Muscle of leg (tissue), 11 donors: ENCODE data around the gene FEN1. TPM values are rescaled to one million over a fixed set of nuclear protein-coding genes. Genes with fewer than 3 reads are reported as not detected.

Experiments
- DNase-seq: peaks from one replicate; pipeline ENCODE4 v3.0.0; 2013
- H3K27ac ChIP-seq: one replicate; pipeline ENCODE4 v1.5.1; 2013; ENCODE audit warnings: mild to moderate bottlenecking, low read length, control low read depth
- H3K27me3 ChIP-seq: one replicate; pipeline ENCODE4 v1.6.1; 2013; ENCODE audit warnings: low read length; ENCODE audit not compliant: control insufficient read depth, insufficient read depth
- H3K36me3 ChIP-seq: one replicate; pipeline ENCODE4 v1.6.1; 2013; ENCODE audit warnings: low read length; ENCODE audit not compliant: control insufficient read depth, insufficient read depth
- H3K4me1 ChIP-seq: one replicate; pipeline ENCODE4 v1.6.1; 2013; ENCODE audit warnings: low read length; ENCODE audit not compliant: control insufficient read depth, insufficient read depth
- H3K4me3 ChIP-seq: one replicate; pipeline ENCODE4 v1.5.1; 2013; ENCODE audit warnings: low read length, control low read depth
- H3K9me3 ChIP-seq: replicated peaks from 2 replicates; pipeline ENCODE4 v1.6.1; 2013; ENCODE audit warnings: low read depth, low read length; ENCODE audit not compliant: control insufficient read depth
- WGBS: methylation state at CpG from one replicate; pipeline ENCODE4 v1.1.5; 2013; ENCODE audit warnings: missing lambda C conversion rate; ENCODE audit not compliant: insufficient coverage; 5-methylcytosine and 5-hydroxymethylcytosine counted together
- polyA plus RNA-seq, 8 donors: library from polyadenylated mRNA; unstranded; fragments of 120-200 nt; gene quantifications; one replicate each; pipeline versions ENCODE4 v1.2.1 to v1.2.3, GENCODE V29; 2013; ENCODE audit warnings: inconsistent platforms in 1 of 8, low replicate concordance in 1 of 8; ENCODE audit not compliant: insufficient read length in 8 of 8, insufficient read depth in 1 of 8
- total RNA-seq: library from RNA; stranded (reverse); fragments of 120-200 nt; gene quantifications from one replicate; pipeline ENCODE4 v1.2.4, GENCODE V29; 2013

FEN1 gene
- total and polyA plus RNA-seq, 9 donors, result 14.7 to 21.3 (median 18.5) TPM

DNA sequence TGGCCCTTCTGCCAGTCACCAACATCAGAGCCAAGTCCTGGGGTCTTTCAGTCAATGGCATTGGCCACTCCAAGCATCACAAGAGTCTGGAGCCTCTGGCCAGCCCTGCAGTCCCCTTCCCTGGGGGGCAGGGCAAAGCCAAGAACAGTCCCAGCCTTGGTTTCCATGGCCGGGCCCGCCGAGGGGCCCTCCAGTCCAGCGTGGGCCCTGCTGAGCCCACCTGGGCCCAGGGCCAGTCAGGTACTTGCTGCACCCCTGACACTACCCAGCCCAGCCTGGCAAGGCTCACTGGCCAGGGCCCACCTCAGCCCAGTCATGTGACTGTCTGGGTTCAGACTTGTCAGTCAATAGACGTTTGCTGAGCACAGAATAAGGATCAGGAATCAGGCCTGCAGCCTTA is 11.1 kb upstream of the FEN1 start:
- Histone ChIP-seq H3K27me3 (peaks cover 7% of the 10 kb centered on the region), H3K4me1 (peaks cover 22% of the 10 kb centered on the region), H3K4me3 (no peak overlapping the region), H3K27ac (no peak overlapping the region), H3K36me3 (peaks cover 31% of the 10 kb centered on the region), H3K9me3 (no peaks in the 10 kb centered on the region)
- DNase-seq, result no peak
- 80% methylated on average over 5 of the region's 5 CpGs for WGBS

DNA sequence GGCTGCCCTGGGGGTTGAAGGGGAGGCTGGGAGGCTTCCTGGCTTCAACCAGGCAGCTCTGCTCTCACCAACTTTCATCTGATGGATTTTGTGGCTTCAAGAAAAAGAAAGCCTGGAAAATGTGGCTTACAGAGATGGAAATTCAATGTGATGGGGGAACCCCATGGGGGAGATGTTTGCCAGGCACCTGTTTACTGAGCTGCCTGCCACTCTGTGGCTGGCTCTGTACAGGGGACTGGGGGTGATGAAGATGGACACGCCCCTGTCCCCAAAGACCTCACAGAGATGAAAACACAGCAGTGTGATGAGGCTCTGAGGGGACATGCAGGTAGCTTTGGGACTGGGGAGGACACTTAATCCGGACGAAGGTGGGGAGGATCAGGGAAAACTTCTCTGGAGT is 10.4 kb upstream of the FEN1 start:
- H3K36me3 ChIP-seq, result peaks cover 38% of the 10 kb centered on the region
- no peak overlapping the region for H3K27ac ChIP-seq
- H3K9me3 ChIP-seq, result no peaks in the 10 kb centered on the region
- peaks cover 7% of the 10 kb centered on the region for H3K27me3 ChIP-seq
- H3K4me3 ChIP-seq, result no peak overlapping the region
- 77% methylated on average over 3 of the region's 3 CpGs for WGBS
- DNase-seq, result no peak
- H3K4me1 ChIP-seq, result peaks cover 19% of the 10 kb centered on the region

DNA sequence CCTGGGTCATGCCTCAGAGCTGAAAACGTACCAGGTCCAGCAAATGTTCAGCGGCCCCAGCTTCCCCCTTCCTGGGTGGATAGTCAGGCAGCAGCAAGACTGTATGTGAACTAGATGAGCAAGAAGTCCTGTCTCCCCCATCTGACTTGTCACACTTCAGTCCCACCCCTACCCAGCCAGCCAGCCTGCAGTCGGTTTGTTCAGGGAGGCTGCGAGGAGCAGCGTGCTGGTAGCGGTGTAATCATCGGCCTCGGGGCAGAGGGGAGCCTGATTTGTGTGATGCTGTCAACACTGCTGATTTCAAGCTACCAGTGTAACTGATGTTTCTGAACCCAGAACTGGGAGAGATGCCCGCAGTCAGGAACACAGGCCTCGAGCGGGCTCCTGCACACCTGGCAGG is 9.9 kb upstream of the FEN1 start:
- DNase-seq, result no peak
- Histone ChIP-seq H3K9me3 (no peaks in the 10 kb centered on the region), H3K36me3 (peaks cover 44% of the 10 kb centered on the region), H3K27ac (no peak overlapping the region), H3K27me3 (peaks cover 2% of the 10 kb centered on the region), H3K4me1 (peaks cover 14% of the 10 kb centered on the region), H3K4me3 (no peak overlapping the region)
- 81% methylated on average over 9 of the region's 11 CpGs for WGBS

GRCh38 chr11:61783717-61784505 is 8.8 kb upstream of the FEN1 start:
- peaks cover 54% of the 10 kb centered on the region for H3K36me3 ChIP-seq
- no peaks in the 10 kb centered on the region for H3K9me3 ChIP-seq
- H3K4me3 ChIP-seq, result no peak overlapping the region
- peaks cover 14% of the 10 kb centered on the region for H3K4me1 ChIP-seq
- DNase-seq, result no peak
- WGBS, result 49% methylated on average over 7 of the region's 13 CpGs
- no peaks in the 10 kb centered on the region for H3K27me3 ChIP-seq
- H3K27ac ChIP-seq, result no peak overlapping the region

- H3K36me3 ChIP-seq, result peaks cover 59% of the 10 kb centered on the region
- 78% methylated on average over 6 of the region's 7 CpGs for WGBS
- DNase-seq, result no peak
These were observed 8.3 kb upstream of the FEN1 start for GRCh38 chr11:61784506-61784805.

GRCh38 chr11:61785837-61786402 is 6.8 kb upstream of the FEN1 start:
- no peak for DNase-seq
- Histone ChIP-seq H3K36me3 (peaks cover 69% of the 10 kb centered on the region), H3K4me1 (peaks cover 14% of the 10 kb centered on the region), H3K27ac (no peak overlapping the region), H3K27me3 (no peaks in the 10 kb centered on the region), H3K9me3 (no peaks in the 10 kb centered on the region), H3K4me3 (no peak overlapping the region)
- WGBS, result 82% methylated on average over 5 of the region's 11 CpGs

More at GRCh38 chr11:61784506-61784805, 8.3 kb upstream of the FEN1 start:
- no peak overlapping the region for H3K4me3 ChIP-seq
- H3K27ac ChIP-seq, result no peak overlapping the region
- H3K4me1 ChIP-seq, result peaks cover 14% of the 10 kb centered on the region
- H3K27me3 ChIP-seq, result no peaks in the 10 kb centered on the region
- H3K9me3 ChIP-seq, result no peaks in the 10 kb centered on the region

GRCh38 chr11:61787928-61788491 is 4.7 kb upstream of the FEN1 start:
- H3K27ac ChIP-seq, result no peak overlapping the region
- WGBS, result 42% methylated on average over 6 of the region's 9 CpGs
- no peaks in the 10 kb centered on the region for H3K27me3 ChIP-seq
- peaks cover under 1% of the 10 kb centered on the region for H3K4me1 ChIP-seq
- H3K9me3 ChIP-seq, result no peaks in the 10 kb centered on the region
- H3K36me3 ChIP-seq, result peaks cover 69% of the 10 kb centered on the region
- DNase-seq, result no peak
- H3K4me3 ChIP-seq, result no peak overlapping the region

- H3K4me3 ChIP-seq, result peak overlapping the region; percentile 88
- H3K27ac ChIP-seq, result peak overlapping the region; percentile 96
- no peaks in the 10 kb centered on the region for H3K27me3 ChIP-seq
- DNase-seq, result peak; percentile 93
- peaks cover 10% of the 10 kb centered on the region for H3K4me1 ChIP-seq
- H3K9me3 ChIP-seq, result no peaks in the 10 kb centered on the region
- peaks cover 50% of the 10 kb centered on the region for H3K36me3 ChIP-seq
- WGBS, result 2% methylated on average over 10 of the region's 14 CpGs
These were observed 888 bp upstream of the FEN1 start for GRCh38 chr11:61791737-61792309.

DNA sequence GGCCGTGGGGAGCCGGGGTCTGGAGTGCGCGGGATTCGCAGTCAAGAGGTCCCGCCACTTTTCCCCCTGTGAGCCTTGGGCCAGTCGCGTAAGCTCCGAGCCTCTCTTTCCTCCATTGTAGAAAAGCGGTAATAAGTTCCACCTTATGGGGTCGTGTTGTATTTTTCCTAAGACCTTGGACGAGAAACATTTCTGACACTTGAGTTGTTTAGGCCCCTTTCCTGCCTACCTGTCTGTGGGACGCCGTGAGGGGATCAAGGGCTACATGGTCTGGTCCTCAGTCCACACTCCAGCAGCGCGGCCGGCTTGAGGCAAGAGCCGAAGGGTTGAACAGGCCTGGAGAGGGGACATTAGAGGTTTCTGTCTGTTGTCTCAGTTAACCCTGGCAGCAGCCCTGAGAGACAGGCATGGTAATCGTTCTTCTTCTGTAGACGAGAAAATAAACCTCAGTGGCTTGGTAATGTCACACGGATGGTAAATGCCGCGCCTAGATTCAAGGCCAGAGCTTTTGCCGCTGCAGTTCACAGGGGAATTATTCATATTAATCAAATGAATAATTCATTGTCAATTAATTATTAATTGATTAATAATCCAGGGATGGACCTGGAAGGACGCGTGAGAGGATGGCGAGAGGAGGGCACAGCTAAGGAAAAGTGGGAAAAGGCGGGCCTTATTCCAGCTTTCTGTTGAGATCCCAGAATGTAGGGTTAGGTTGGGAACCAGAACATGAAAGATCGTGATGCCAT is 545 bp downstream of the FEN1 start:
- no peak for DNase-seq
- peak overlapping the region; percentile 88 for H3K4me3 ChIP-seq
- 2% methylated on average over 21 of the region's 29 CpGs for WGBS
- H3K27me3 ChIP-seq, result no peaks in the 10 kb centered on the region
- peaks cover 10% of the 10 kb centered on the region for H3K4me1 ChIP-seq
- H3K9me3 ChIP-seq, result no peaks in the 10 kb centered on the region
- peaks cover 37% of the 10 kb centered on the region for H3K36me3 ChIP-seq
- H3K27ac ChIP-seq, result peak overlapping the region; percentile 96

DNA sequence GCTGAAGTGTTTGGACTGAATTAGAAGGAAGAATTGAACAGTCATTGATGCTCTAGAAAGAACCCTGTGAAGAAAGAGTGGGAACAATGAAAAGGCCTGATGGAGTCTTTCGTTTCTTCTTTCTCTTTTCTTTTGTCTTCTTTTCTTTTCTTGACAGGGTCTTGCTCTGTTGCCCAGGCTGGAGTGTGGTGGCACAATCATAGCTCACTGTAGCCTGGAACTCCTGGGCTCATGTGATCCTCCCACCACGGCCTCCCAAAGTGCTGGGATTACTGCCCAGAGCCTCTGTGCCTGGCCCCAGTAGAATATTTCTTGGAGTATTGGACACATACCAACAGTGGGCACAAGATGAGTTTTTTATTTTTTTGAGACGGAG is 1.1 kb downstream of the FEN1 start:
- no peak overlapping the region for H3K27ac ChIP-seq
- H3K27me3 ChIP-seq, result no peaks in the 10 kb centered on the region
- H3K9me3 ChIP-seq, result no peaks in the 10 kb centered on the region
- peak overlapping the region; percentile 88 for H3K4me3 ChIP-seq
- peaks cover 34% of the 10 kb centered on the region for H3K36me3 ChIP-seq
- no peak for DNase-seq
- peaks cover 10% of the 10 kb centered on the region for H3K4me1 ChIP-seq
- 64% methylated on average over 2 of the region's 3 CpGs for WGBS
